Inflammatory macrophage treated with lipopolysaccharide for 1 hour (primary cell): Measurements from ENCODE around the gene FOXP1.

ENCODE experiments used
- DNase-seq, 2 donors: peaks; one replicate each; pipeline ENCODE4 v3.0.0-alpha.2; 2020 to 2022

Gene FOXP1

GRCh38 chr3:71583566-71584393 lies at the start of gene FOXP1:
TSS of gene FOXP1 (minus strand) at chr3:71583728. CDS start at chr3:71198381, 385,347 bp downstream.
- DNase-seq = peak; percentile 63 to 70

- peak; percentile 90 to 98 for DNase-seq
Observed at GRCh38 chr3:71629711-71630110, 46.2 kb upstream of the FOXP1 start.

- no peak for DNase-seq
Observed at GRCh38 chr3:71629289-71629688, 45.8 kb upstream of the FOXP1 start.

DNA sequence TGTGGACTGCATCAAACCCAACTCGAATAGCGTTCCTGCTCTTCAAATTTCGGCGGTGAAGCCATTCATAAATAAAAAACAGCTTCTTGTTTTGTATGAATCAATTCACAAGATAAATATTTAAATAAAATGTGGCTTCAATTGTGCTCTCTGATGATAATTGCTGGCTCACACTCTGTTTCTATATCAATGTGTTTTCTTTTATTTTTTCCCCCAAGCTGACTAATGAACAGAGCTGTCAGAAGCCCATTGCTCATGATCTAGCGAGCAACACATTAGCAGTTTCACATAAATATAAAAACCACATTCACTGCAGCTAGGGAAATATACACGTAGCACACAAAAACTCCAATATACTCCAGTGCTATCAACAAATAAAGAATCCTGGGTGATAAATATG lies 45.0 kb upstream of the FOXP1 start:
- DNase-seq = no peak

GRCh38 chr3:71625676-71626075 lies 42.1 kb upstream of the FOXP1 start:
- peak; percentile 73 to 88 for DNase-seq

GRCh38 chr3:71621825-71622537 lies 38.5 kb upstream of the FOXP1 start:
- DNase-seq = no peak

DNA sequence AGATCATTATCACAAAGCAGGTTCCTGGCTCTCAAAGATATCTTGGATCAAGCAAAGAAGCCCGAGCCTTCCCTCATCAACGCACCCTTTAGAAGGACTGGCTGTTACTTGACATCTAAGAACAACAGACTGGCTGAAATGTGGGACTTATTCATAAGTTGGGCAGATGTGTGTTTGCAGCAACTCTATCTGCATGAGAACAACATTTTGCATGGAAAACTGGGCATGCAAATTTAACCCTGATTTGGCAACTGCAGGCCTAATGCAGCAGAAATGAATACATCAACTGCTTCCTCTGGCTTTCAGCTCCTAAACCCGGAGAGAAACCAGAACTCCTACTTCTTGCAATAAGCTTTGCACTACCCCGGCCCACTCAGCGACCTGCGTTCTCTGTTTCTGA lies 35.0 kb upstream of the FOXP1 start:
- no peak for DNase-seq

GRCh38 chr3:71616571-71617021 lies 33.1 kb upstream of the FOXP1 start:
- DNase-seq = no peak

- DNase-seq = no peak
Observed at GRCh38 chr3:71614869-71615268, 31.3 kb upstream of the FOXP1 start.

DNA sequence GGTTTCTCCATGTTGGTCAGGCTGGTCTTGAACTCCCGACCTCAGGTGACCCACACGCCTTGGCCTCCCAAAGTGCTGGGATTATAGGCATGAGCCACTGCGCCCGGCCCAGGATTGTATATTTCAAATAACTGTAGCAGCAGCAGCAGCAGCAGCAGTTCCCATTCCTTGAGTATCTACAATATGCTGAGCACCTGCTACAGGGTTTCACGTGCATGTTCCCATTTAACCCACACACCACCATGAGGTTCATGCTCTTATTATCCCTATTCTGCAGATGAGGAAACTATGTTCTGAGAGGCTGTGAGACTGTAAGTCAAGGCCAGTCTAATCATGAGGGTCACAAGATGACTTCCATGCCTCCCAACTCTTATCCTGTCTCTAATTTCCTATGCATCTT lies 30.9 kb upstream of the FOXP1 start:
- DNase-seq = no peak

DNA sequence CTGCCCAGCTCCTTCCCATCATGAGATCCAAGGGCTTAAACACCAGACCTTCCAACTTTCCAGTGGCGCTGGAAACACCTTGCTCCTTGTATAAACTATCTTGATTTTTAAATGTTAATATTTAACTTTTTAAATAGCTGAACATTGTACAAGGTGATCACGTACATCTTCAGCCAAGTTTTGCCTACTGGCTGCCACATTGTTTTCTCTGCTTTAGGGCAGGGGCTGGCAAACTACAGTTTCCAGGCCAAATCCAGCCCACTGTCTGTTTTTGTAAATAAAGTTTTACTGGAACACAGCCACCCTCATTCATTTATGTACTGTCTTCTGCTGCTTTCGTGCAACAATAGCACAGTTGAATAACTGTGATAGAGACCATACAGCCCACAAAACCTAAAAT lies 27.6 kb upstream of the FOXP1 start:
- no peak for DNase-seq

GRCh38 chr3:71607364-71607763 lies 23.8 kb upstream of the FOXP1 start:
- DNase-seq = no peak

GRCh38 chr3:71606582-71606981 lies 23.1 kb upstream of the FOXP1 start:
- DNase-seq = no peak

GRCh38 chr3:71602256-71602655 lies 18.7 kb upstream of the FOXP1 start:
- DNase-seq = no peak

DNA sequence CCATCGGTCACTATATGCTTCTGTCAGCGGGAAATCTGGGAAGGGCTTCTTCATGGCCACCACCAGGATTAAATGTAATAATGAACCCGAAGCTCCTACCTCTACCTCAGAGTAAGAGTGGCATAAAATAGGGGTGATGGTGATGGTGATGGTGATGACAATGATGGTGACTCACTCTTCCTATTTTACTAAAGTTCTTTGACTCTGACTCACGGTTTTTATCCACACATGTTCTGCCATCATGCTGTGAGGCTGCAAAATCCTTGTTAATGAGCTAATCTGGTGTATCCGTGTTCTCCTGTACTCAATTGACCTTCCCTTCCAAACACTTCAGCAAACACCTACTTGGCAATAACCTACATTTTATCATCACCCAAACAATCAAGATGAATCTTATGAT lies 18.3 kb upstream of the FOXP1 start:
- DNase-seq = no peak

GRCh38 chr3:71600646-71601288 lies 17.2 kb upstream of the FOXP1 start:
- DNase-seq = no peak

DNA sequence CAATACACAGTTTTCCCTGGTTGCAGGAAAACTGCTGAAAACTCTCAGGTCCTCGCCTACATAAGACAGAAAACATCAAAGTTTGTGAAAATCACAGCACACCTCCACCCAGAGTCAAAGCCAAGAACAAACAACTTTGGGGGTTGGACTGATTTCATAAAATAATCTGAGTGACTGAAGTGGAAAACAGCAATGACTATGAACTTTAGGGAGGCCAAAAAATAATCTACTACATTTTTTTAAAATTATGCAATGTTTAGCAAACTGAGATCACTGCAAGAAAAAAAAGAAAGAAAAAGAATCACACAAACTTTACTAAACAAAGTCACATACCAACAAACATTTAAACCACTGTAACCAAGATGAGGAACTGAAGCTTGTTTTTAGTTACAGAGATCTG lies 15.9 kb upstream of the FOXP1 start:
- no peak for DNase-seq

DNA sequence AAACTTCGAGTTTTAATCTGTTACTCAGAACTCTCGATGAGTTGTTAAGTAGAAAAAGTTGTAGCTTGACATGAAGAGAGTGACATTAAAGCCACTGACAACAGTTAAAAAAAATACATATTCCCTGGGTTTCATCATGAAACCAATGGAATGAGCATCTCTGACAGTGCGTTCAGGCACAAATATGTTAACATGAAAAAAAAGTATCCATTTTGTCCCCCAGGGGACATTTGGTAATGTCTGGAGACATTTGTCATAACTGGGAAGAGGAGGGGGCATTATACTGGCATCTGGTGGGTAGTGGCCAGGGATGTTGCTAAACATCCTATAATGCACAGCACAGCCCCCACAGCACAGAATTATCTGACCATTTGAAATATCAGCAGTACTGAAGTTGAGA lies 14.8 kb upstream of the FOXP1 start:
- DNase-seq = no peak

- no peak for DNase-seq
Observed at GRCh38 chr3:71597286-71597685, 13.8 kb upstream of the FOXP1 start.

GRCh38 chr3:71593106-71593505 lies 9.6 kb upstream of the FOXP1 start:
- no peak for DNase-seq

- no peak for DNase-seq
Observed at GRCh38 chr3:71591101-71591500, 7.6 kb upstream of the FOXP1 start.

- no peak for DNase-seq
Observed at GRCh38 chr3:71589132-71589531, 5.6 kb upstream of the FOXP1 start.

DNA sequence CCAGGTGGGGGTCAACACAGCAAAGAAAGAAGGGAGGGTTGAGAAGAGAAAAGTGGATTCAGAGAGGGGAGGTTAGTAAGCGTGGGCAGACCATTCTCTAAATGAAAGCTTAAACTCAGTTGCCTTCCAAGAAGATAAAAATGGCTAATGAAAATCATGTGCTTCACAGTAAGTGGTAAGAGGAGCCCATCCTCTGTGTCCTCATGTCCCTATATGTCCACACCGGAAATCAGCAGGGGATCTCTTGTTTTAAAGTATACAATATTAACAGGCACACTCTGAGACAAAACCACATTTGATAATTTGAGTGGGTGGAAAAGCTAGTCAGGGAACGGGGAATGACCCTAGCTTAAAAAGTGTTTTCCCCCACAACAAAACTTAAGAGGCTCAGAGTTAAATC lies 4.4 kb upstream of the FOXP1 start:
- DNase-seq = no peak

DNA sequence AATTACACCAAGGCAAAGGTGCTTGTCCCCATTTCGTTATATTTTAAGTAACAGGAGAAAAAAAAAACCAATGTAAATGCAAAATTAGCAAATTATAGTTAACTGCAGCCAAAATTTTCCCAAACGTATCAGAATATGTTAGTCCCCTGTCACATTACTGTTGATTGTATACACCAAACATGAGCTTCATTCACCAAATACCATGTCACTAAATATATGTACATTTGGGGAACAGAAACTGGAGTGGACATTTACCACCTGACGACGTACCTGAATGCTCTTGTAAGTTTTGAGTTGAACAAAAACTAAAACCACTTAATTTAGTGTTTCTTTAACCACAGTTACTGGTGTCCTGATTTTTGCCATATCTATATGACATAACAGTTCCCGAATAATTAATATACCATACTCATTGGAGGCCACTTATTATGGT lies 3.3 kb upstream of the FOXP1 start:
- DNase-seq = no peak
